GM18519 (cell line): ENCODE results near the gene CWF19L1.
A peak's percentile ranks its signal among the peaks of the same experiment; 100 is the strongest.

ENCODE experiments used
- ATAC-seq: cut with Tn5 transposase; IDR thresholded peaks from one replicate; pipeline ENCODE4 v1.9.1; 2021; ENCODE audit warnings: mild to moderate bottlenecking, moderate library complexity; ENCODE audit not compliant: unreplicated experiment, low FRiP score

Gene CWF19L1

GRCh38 chr10:100254191-100254590 lies 13.2 kb downstream of the CWF19L1 start:
- ATAC-seq: no peak

GRCh38 chr10:100253041-100253440 lies 14.4 kb downstream of the CWF19L1 start:
- no peak for ATAC-seq

GRCh38 chr10:100248820-100249219 lies 18.6 kb downstream of the CWF19L1 start:
- ATAC-seq: no peak

GRCh38 chr10:100245484-100246220 lies 21.8 kb downstream of the CWF19L1 start:
- no peak for ATAC-seq

GRCh38 chr10:100239851-100240250 lies 27.6 kb downstream of the CWF19L1 start:
- no peak for ATAC-seq

GRCh38 chr10:100238429-100238828 lies 29.0 kb downstream of the CWF19L1 start:
- ATAC-seq: no peak

- no peak for ATAC-seq
These were observed 35.3 kb downstream of the CWF19L1 start for GRCh38 chr10:100232101-100232500.

GRCh38 chr10:100229819-100230422 lies 37.5 kb downstream of the CWF19L1 start:
- no peak for ATAC-seq

- ATAC-seq: no peak
These were observed 43.6 kb downstream of the CWF19L1 start for GRCh38 chr10:100223879-100224278.

GRCh38 chr10:100222529-100222928 lies 44.9 kb downstream of the CWF19L1 start:
- ATAC-seq: no peak

- ATAC-seq: no peak
These were observed 51.4 kb downstream of the CWF19L1 start for GRCh38 chr10:100216006-100216405.

- no peak for ATAC-seq
These were observed 58.1 kb downstream of the CWF19L1 start for GRCh38 chr10:100209303-100209702.

- ATAC-seq: no peak
These were observed 59.2 kb downstream of the CWF19L1 start for GRCh38 chr10:100208276-100208675.

GRCh38 chr10:100204370-100204769 lies 63.1 kb downstream of the CWF19L1 start:
- no peak for ATAC-seq

- ATAC-seq: no peak
These were observed 65.9 kb downstream of the CWF19L1 start for GRCh38 chr10:100201549-100201948.

- no peak for ATAC-seq
These were observed 72.7 kb downstream of the CWF19L1 start for GRCh38 chr10:100194711-100195110.

GRCh38 chr10:100192350-100192749 lies 75.1 kb downstream of the CWF19L1 start:
- ATAC-seq: no peak

GRCh38 chr10:100186253-100187212 lies 80.9 kb downstream of the CWF19L1 start:
- peak; percentile 31 for ATAC-seq

GRCh38 chr10:100185364-100186252 lies 81.8 kb downstream of the CWF19L1 start, which contains the start of gene ERLIN1:
TSS of gene ERLIN1 (minus strand) at chr10:100186029. CDS start at chr10:100185626, 403 bp downstream.
- peak; percentile 60 for ATAC-seq

GRCh38 chr10:100184840-100185239 lies 82.6 kb downstream of the CWF19L1 start:
- no peak for ATAC-seq
